ENCODE data around the gene ANO3.

The ANO3 gene

GRCh38 chr11:26510164-26510563 lies 178.2 kb downstream of the ANO3 start:
- DNase-seq = no peak

GRCh38 chr11:26510756-26511155 lies 178.8 kb downstream of the ANO3 start:
- DNase-seq = no peak

GRCh38 chr11:26512196-26512595 lies 180.3 kb downstream of the ANO3 start:
- DNase-seq = no peak

GRCh38 chr11:26519469-26519868 lies 187.5 kb downstream of the ANO3 start:
- no peak for DNase-seq

GRCh38 chr11:26522912-26523610 lies 191.1 kb downstream of the ANO3 start:
- no peak for DNase-seq

- DNase-seq = no peak
Measured at GRCh38 chr11:26527685-26528084, 195.8 kb downstream of the ANO3 start.

GRCh38 chr11:26537341-26537740 lies 205.4 kb downstream of the ANO3 start:
- DNase-seq = no peak

- no peak for DNase-seq
Measured at GRCh38 chr11:26539517-26539916, 207.6 kb downstream of the ANO3 start.

GRCh38 chr11:26541870-26542269 lies 209.9 kb downstream of the ANO3 start:
- DNase-seq = no peak

- DNase-seq = no peak
Measured at GRCh38 chr11:26549176-26549575, 217.2 kb downstream of the ANO3 start.

- no peak for DNase-seq
Measured at GRCh38 chr11:26550022-26550421, 218.1 kb downstream of the ANO3 start.

GRCh38 chr11:26551186-26551801 lies 219.4 kb downstream of the ANO3 start:
- DNase-seq = no peak

GRCh38 chr11:26553182-26553581 lies 221.3 kb downstream of the ANO3 start:
- DNase-seq = no peak

GRCh38 chr11:26554455-26554854 lies 222.5 kb downstream of the ANO3 start:
- DNase-seq = no peak

- no peak for DNase-seq
Measured at GRCh38 chr11:26556582-26556981, 224.7 kb downstream of the ANO3 start.

GRCh38 chr11:26557666-26558065 lies 225.7 kb downstream of the ANO3 start:
- DNase-seq = no peak

GRCh38 chr11:26558190-26558589 lies 226.3 kb downstream of the ANO3 start:
- no peak for DNase-seq

- no peak for DNase-seq
Measured at GRCh38 chr11:26569646-26570045, 237.7 kb downstream of the ANO3 start.

GRCh38 chr11:26571861-26572654 lies 240.1 kb downstream of the ANO3 start, which contains the start of gene MUC15:
TSS of gene MUC15 (minus strand) at chr11:26572263. CDS start at chr11:26567094, 5,169 bp downstream.
- DNase-seq = no peak

- DNase-seq = no peak
Measured at GRCh38 chr11:26572770-26573402, 241.0 kb downstream of the ANO3 start.

- no peak for DNase-seq
Measured at GRCh38 chr11:26573896-26574295, 242.0 kb downstream of the ANO3 start.

- no peak for DNase-seq
Measured at GRCh38 chr11:26575946-26576345, 244.0 kb downstream of the ANO3 start.

- no peak for DNase-seq
Measured at GRCh38 chr11:26578998-26579661, 247.2 kb downstream of the ANO3 start.
